ENCODE results near the gene MRM2. TPM values are rescaled to one million over a fixed set of nuclear protein-coding genes. Genes with fewer than 3 reads are reported as not detected.

Gene MRM2
- total RNA-seq, 4 donors from 2014 or later: 12.2 to 15.5 (median 14.1) TPM

DNA sequence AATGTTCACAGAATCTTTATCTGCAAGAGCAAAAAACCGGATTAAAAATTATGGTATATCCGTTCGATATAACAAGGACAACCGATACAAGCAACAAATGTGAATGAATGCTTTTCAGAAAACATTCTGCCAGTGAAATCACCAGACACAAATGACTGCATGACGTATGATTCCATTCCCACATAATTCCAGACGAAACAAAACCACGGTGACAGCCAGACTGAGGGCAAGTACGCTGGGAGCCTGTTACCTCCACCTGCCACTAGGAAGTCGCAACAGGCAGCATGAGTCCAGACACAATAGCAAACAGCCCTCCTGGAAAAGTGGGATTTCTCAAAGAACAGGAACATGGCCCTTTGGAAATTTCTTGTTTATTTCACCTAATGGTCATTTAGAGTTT lies 51.0 kb downstream of the MRM2 start:
- no peak for TF ChIP-seq CTCF (IDR thresholded peaks at IDR 0.05; ENCODE audit: low read depth)

DNA sequence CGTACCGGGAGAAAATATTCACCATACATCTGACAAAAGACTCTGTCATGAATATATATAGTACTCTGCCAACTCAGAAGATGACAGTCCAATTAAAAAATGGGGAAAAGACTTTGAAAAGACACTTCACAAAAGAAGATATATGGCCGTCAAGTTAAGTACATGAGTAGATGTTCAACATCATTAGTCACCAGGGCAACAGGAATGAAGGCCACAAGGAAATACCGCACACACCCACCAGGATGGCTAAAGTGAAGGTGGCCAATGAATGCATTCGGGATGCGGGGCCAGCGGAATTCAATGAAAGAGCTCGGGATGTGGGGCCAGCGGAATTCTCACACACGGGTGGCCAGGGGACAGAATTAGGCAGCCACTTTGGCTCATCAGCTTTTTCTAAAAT lies 51.5 kb downstream of the MRM2 start:
- TF ChIP-seq CTCF (IDR thresholded peaks at IDR 0.05; ENCODE audit: low read depth): no peak

DNA sequence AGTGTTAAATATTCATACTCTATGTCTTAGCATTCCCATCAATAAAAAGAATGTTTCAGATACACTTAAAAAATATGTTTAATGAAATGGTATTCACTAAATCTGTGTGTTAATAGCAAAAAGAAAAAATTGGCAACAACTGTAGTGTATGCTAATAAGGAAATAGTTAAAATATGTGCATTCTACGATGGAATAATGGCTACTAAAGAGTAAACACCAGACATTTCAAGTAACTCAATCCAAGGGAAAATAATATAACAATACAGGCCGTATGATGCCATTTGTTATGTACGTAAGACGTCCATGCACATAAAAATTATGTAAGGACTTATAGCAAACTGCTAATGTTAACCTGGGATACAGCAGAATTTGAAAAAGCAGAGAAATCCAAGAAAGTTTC lies 55.8 kb downstream of the MRM2 start:
- no peak for TF ChIP-seq CTCF (IDR thresholded peaks at IDR 0.05; ENCODE audit: low read depth)

GRCh38 chr7:2185715-2186114 lies 56.3 kb downstream of the MRM2 start:
- TF ChIP-seq CTCF (IDR thresholded peaks at IDR 0.05; ENCODE audit: low read depth): no peak

Other genes with a start within 250 kb of the MRM2 start
- 10 to 100 TPM; 21.0 to 49.7 (median 29.8) TPM for gene MAD1L1, start 9.3 kb downstream of the MRM2 start, total RNA-seq
- gene NUDT1, start within 50 bp of the MRM2 start, total RNA-seq: 10 to 100 TPM; 11.3 to 25.8 (median 24.8) TPM
- 10 to 100 TPM; 16.0 to 63.3 (median 31.6) TPM for gene SNX8, start 72.2 kb upstream of the MRM2 start, total RNA-seq
- 100 to 1,000 TPM in 2 of 4 donors, 10 to 100 TPM in 2; 76.8 to 151 (median 102) TPM for gene EIF3B, start 112.6 kb upstream of the MRM2 start, total RNA-seq
- 10 to 100 TPM in 3 of 4 donors, 1 to 10 TPM in 1; 5.2 to 26.0 (median 13.8) TPM for gene CHST12, start 161.4 kb upstream of the MRM2 start, total RNA-seq
- gene GRIFIN, start 234.2 kb upstream of the MRM2 start, total RNA-seq: not detected